Measurements from ENCODE around the gene ZNF155.

GRCh38 chr19:44032001-44032610 is 48.1 kb downstream of the ZNF155 start:
- no peak for TF ChIP-seq CTCF (IDR thresholded peaks at IDR 0.05 in 8 of 11, conservative IDR thresholded peaks at IDR 0.05 in 3 of 11)
- TF ChIP-seq POLR2A (IDR thresholded peaks at IDR 0.05), result no peak

All from spleen (tissue), 7 donors.